Measurements from ENCODE around the gene GLI3.

GRCh38 chr7:42137941-42138340 is 99.1 kb downstream of the GLI3 start:
- TF ChIP-seq CTCF (IDR thresholded peaks at IDR 0.05; ENCODE audit: low read length) (no peak), EZH2 (optimal IDR thresholded peaks at IDR 0.05; ENCODE audit: low read depth, low read length) (no peak)
